Tibial artery (tissue), 4 donors: ENCODE data around the gene BRMS1L.
"Not testable (repeated sequence)": the region's sequence is repeated elsewhere in the genome, so short reads cannot be mapped to it uniquely, and the experiment has no call there.

Experiments used
- DNase-seq, 2 donors: peaks; one replicate each; pipeline ENCODE4 v3.0.0-alpha.2; 2019
- H3K27ac ChIP-seq, 2 donors: fragments of 200-600 bp; sonication (generic) in 1 of 2; 1 replicate in 1 of 2; 2 replicates in 1 of 2; pipeline ENCODE4 v1.5.1; 2018 to 2019; ENCODE audit warnings: mild to moderate bottlenecking in 1 of 2
- H3K27me3 ChIP-seq, 2 donors: fragments of 200-600 bp; sonication (generic) in 1 of 2; one replicate each; pipeline versions ENCODE4 v1.5.1 to v1.6.0; 2016 to 2019
- H3K36me3 ChIP-seq, 3 donors: fragments of 200-600 bp; sonication (generic) in 2 of 3; one replicate each; pipeline ENCODE4 v1.5.1; 2016 to 2019; ENCODE audit warnings: mild to moderate bottlenecking in 2 of 3
- H3K4me1 ChIP-seq, 4 donors: fragments of 200-600 bp; sonication (generic) in 2 of 4; 1 replicate in 3 of 4; 2 replicates in 1 of 4; pipeline ENCODE4 v1.5.1; 2016 to 2019
- H3K4me3 ChIP-seq, 2 donors: fragments of 200-600 bp; sonication (generic) in 1 of 2; 1 replicate in 1 of 2; 2 replicates in 1 of 2; pipeline ENCODE4 v1.5.1; 2018 to 2019; ENCODE audit warnings: mild to moderate bottlenecking in 2 of 2
- H3K9me3 ChIP-seq, 3 donors: fragments of 200-600 bp; sonication (generic) in 1 of 3; one replicate each; pipeline ENCODE4 v1.5.1; 2016 to 2019
- CTCF ChIP-seq, 2 experiments: fragments of 200-600 bp in 1 of 2; fragments of 450-650 bp in 1 of 2; IDR thresholded peaks; one replicate each; pipeline ENCODE4 v1.5.1; 2017 to 2019; ENCODE audit warnings: antibody characterized with exemption in 2 of 2, mild to moderate bottlenecking in 1 of 2, moderate library complexity in 1 of 2
- intact Hi-C: fragments of 100-400 bp; cut with DNase I; formaldehyde crosslinking; loops from one replicate; pipeline ENCODE4 v1.15.0; 2023; ENCODE audit warnings: low total_unique reads

The BRMS1L gene

GRCh38 chr14:35808638-35809563 lies 17.2 kb upstream of the BRMS1L start, which contains the start of gene RALGAPA1:
Gene RALGAPA1, minus strand, starts transcription at chr14:35809295. Its CDS starts 460 bp downstream, at chr14:35808835.
- Histone ChIP-seq H3K27ac (peak within 1 kb of the TSS; percentile 91), H3K4me1 (peaks cover 0 to 28% (median 6%) of the 10 kb centered on the region in 4 donors), H3K4me3 (peak within 1 kb of the TSS; percentile 73 to 86)
- TF ChIP-seq CTCF (IDR thresholded peaks at IDR 0.05), result peak; percentile 39 to 56
- H3K36me3 ChIP-seq, intact Hi-C loops, H3K9me3 ChIP-seq, H3K27me3 ChIP-seq: not testable (repeated sequence)
- peak; percentile 93 to 96 for DNase-seq

- Histone ChIP-seq H3K27me3 (no peaks in the 10 kb centered on the region), H3K36me3 (no peaks in the 10 kb centered on the region), H3K9me3 (no peaks in the 10 kb centered on the region), H3K4me3 (peak overlapping the region; percentile 73 to 86), H3K27ac (peak overlapping the region; percentile 91), H3K4me1 (peaks cover 0 to 23% (median 4%) of the 10 kb centered on the region in 4 donors)
- TF ChIP-seq CTCF (IDR thresholded peaks at IDR 0.05), result no peak
- intact Hi-C loops, result no loop called here
- no peak for DNase-seq
These were observed 16.5 kb upstream of the BRMS1L start for GRCh38 chr14:35809597-35809996.

DNA sequence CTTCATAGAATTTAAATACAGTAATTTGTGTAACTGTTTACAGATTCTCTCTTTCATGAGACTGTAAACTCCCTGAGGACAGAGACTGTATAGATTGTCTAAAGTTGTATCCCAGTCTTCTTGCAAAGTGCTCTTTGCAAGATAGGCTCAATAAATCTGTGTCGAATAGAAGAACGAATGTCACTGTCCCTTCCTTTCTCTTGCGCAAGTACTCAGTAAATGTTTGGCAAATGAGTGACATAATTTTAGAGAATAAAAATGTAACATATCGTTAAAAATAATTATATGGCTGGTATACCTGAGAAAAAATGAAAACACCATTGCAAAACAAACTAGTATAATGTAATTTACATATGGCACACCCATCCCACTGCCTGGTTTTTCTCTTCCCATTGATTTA lies 15.2 kb upstream of the BRMS1L start:
- H3K9me3 ChIP-seq, result no peaks in the 10 kb centered on the region
- no peak overlapping the region for H3K27ac ChIP-seq
- H3K4me1 ChIP-seq, result peaks cover 0 to 19% (median 4%) of the 10 kb centered on the region in 4 donors
- H3K27me3 ChIP-seq, result no peaks in the 10 kb centered on the region
- intact Hi-C loops, result no loop called here
- DNase-seq, result no peak
- no peak overlapping the region for H3K4me3 ChIP-seq
- no peaks in the 10 kb centered on the region for H3K36me3 ChIP-seq
- TF ChIP-seq CTCF (IDR thresholded peaks at IDR 0.05), result no peak

DNA sequence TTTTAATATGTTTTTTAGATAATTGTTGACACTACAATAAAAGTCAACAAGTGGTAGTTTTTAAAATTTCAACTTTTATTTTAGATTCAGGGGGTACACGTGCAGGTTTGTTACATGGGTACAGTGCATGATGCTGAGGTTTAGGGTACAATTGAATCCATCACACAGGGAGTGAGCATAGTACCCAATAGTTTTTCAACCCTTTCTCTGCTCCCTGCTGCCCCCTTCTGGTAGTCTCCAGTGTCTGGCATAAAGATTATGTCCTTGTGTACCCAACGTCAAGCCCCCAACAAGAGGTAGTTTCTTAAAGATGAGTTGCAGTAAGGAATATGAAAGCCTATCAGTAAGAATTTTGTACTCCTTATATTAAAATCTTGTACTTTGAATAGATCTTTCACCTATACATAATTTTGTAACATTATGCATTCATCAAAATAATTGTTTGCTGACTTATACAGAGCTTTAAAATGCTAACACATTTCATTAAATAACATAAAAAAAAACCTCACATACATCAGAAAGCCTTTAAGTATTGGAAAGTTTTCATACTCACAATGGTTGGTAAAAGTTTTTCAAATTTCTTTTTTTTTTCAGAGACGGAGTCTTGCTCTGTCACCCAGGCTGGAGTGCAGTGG lies 11.7 kb upstream of the BRMS1L start:
- TF ChIP-seq CTCF (IDR thresholded peaks at IDR 0.05), result peak; percentile 38 to 59
- Histone ChIP-seq H3K4me3 (no peak overlapping the region), H3K36me3 (no peaks in the 10 kb centered on the region), H3K27me3 (no peaks in the 10 kb centered on the region), H3K9me3 (no peaks in the 10 kb centered on the region), H3K4me1 (no peaks in the 10 kb centered on the region), H3K27ac (no peak overlapping the region)
- DNase-seq, result peak in 1 of 2 donors; percentile 60
- intact Hi-C loops, result no loop called here

DNA sequence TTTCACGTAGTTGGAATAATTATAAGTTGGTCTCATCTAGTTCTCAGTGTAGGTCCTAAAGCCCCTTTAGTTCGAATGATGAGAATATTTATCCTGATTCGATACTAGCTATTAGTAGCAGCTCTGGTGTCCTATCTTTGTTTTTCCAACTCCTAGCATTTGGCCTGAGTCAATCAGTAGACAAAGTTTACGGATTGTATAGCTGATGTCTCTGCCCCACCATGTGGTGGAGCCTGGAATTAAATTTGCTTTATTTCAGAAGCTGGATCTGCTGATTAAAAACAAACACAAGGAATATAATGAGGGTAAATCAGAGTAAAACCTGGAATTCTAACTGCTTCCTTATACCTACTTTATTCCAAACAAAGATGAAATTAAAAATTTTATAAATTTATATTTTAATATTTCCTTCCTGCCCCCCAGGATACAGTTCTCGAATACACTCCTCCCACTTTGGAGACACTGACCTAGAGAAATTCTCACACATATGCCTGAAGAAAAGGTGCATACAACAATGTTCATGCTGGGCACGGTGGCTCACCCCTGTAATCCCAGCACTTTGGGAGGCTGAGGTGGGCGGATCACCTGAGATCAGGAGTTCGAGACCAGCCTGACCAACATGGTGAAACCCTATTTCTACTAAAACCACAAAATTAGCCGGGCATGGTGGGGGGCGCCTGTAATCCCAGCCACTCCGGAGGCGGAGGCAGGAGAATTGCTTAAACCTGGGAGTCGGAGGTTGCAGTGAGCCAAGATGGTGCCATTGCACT lies 7.6 kb upstream of the BRMS1L start:
- H3K36me3 ChIP-seq, result no peaks in the 10 kb centered on the region
- H3K9me3 ChIP-seq, result no peaks in the 10 kb centered on the region
- peak; percentile 51 to 52 for TF ChIP-seq CTCF (IDR thresholded peaks at IDR 0.05)
- intact Hi-C loops, result no loop called here
- no peak for DNase-seq
- no peak overlapping the region for H3K27ac ChIP-seq
- no peaks in the 10 kb centered on the region for H3K4me1 ChIP-seq
- H3K4me3 ChIP-seq, result no peak overlapping the region
- no peaks in the 10 kb centered on the region for H3K27me3 ChIP-seq
